GM13977 (cell line): Measurements from ENCODE around the gene LRP6.
"Not testable (repeated sequence)": the region's sequence is repeated elsewhere in the genome, so short reads cannot be mapped to it uniquely, and the experiment has no call there.

Experiments used
- DNase-seq: peaks from one replicate; pipeline ENCODE4 v3.0.0; 2012; ENCODE audit warnings: low spot score
- in situ Hi-C: fragments of 300-500 bp; cut with MboI; formaldehyde crosslinking; loops from one replicate; pipeline ENCODE4 v1.12.0; 2022; ENCODE audit warnings: low sequenced_read_pairs, low pct_unique_long_range_greater_than_20kb, mixed read lengths, inconsistent platforms; ENCODE audit not compliant: unreplicated experiment
- TF ChIP-seq, protein P1 (sequence below): IDR thresholded peaks from 2 replicates; pipeline ENCODE4 v1.5.1; 2012; ENCODE audit warnings: mild to moderate bottlenecking, control low read depth; ENCODE audit not compliant: insufficient read depth; ENCODE audit errors: extremely low read depth, missing control alignments

The LRP6 gene

DNA sequence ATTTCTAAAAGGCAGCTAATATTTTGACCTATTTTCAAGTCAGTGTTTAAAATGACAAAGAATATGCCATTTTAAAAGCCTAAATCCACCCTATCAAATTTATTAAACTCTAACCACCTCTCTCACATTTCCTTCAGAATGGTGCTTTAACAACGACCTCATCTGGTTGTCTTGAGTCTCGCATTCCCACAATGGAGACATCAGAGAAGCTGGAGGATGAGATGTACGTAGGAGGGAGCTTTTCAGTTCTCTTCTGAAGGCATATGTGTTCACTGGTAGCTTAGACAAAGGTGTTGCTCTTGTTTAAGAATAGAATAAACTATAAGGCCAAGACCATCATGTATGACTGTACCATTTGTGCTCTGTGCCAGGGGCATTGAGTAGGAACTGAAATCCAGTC is 113.2 kb downstream of the LRP6 start:
- in situ Hi-C loops = no loop called here
- no peak for DNase-seq
- TF ChIP-seq, protein P1, sequence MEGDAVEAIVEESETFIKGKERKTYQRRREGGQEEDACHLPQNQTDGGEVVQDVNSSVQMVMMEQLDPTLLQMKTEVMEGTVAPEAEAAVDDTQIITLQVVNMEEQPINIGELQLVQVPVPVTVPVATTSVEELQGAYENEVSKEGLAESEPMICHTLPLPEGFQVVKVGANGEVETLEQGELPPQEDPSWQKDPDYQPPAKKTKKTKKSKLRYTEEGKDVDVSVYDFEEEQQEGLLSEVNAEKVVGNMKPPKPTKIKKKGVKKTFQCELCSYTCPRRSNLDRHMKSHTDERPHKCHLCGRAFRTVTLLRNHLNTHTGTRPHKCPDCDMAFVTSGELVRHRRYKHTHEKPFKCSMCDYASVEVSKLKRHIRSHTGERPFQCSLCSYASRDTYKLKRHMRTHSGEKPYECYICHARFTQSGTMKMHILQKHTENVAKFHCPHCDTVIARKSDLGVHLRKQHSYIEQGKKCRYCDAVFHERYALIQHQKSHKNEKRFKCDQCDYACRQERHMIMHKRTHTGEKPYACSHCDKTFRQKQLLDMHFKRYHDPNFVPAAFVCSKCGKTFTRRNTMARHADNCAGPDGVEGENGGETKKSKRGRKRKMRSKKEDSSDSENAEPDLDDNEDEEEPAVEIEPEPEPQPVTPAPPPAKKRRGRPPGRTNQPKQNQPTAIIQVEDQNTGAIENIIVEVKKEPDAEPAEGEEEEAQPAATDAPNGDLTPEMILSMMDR = no peak

DNA sequence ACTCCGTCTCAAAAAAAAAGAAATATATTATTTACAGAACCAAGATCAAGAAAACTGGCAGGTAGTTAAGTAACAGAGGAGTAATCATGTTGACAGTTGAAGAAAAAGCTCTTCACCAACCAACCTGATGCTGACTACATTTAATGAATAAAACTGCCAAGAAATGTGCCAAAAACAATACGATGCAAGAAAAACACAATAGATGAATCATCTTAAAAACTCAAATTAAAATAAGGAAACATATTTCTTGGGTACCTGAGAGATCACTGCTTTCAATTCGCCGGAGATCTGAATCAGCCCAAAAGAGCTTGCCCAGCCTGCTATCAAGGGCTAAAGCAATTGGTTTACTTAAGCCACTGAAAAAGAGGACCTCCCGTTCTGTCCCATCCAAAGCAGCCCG is 119.7 kb downstream of the LRP6 start:
- TF ChIP-seq, protein P1 = no peak
- in situ Hi-C loops = no loop called here
- DNase-seq = no peak

DNA sequence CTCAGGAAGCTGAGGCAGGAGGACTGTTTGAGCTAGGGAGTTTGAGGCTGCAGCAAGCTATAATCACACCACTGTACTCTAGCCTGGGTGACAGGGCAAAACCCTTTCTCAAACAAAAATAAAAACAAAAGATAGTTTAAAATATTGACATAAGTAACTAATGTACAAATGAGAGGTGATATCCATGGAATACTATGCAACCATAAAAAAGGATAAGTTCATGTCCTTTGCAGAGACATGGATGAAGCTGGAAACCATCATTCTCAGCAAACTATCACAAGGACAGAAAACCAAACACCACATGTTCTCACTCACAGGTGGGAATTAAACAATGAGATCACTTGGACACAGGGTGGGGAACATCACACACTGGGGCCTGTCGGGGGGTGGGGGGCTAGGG is 122.3 kb downstream of the LRP6 start:
- in situ Hi-C loops, DNase-seq: not testable (repeated sequence)

DNA sequence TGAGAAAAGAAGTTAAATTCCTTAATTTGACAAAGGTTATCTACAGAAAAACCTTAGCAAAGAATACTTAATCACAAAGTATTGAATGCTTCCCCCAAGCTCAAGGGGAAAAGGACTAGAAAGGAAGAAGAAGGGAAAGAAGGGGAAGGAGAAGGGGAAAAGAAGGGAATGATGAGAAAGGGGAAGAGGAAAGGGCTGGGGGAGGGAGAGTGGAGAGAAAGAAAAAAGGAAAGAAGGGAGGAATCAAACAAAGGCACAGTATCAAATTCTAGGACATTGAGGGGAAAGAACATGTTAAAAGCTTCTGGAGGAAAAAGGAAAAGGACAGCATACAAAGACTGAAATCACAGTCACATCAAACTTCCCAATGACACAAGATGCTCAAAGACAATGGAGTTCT is 125.8 kb downstream of the LRP6 start:
- no peak for DNase-seq
- in situ Hi-C loops = no loop called here
- TF ChIP-seq, protein P1 = no peak

DNA sequence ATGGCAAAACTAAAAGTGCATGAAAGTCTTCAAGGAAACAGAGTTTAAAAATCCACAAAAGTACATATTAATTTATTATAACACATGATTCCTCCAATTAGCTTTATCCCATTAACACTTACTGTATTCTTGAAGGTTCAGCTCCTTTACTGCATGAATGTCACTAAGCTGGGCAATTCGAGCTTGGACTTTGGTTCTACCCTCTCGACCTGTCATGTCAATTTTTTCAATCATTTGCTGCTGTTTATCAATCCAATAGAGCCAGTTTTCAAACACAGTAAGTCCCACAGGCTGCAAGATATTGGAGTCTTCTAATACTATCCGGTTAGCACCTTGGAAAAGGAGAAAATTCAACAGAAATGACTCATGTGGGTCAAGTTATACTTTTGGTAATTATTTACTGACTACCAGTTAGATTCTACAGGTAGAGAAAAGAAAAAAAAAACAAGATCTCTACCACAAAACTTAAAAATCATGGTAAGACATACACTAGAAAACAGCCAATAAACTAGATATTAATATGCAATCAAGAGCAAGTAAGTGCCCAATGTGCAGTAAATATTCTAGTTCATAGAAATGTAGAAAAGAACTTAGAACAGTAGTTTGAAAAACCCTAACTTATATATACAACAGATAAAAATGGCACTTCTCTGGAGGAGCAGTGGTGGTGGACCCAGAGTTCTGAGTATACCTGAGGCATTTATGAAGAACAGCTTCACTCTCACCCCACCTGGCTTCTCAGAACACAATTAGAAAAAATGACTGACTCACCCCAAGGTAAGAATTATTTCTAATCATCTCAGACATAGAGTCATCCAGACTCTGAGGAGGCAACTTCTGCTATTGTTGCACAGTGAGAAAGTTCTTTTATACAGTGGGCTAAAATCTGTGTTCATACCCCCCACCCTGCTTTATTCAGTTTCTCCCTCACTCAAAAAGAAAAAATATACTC is 128.4 kb downstream of the LRP6 start:
- TF ChIP-seq, protein P1 = no peak
- DNase-seq = no peak
- in situ Hi-C loops = no loop called here

DNA sequence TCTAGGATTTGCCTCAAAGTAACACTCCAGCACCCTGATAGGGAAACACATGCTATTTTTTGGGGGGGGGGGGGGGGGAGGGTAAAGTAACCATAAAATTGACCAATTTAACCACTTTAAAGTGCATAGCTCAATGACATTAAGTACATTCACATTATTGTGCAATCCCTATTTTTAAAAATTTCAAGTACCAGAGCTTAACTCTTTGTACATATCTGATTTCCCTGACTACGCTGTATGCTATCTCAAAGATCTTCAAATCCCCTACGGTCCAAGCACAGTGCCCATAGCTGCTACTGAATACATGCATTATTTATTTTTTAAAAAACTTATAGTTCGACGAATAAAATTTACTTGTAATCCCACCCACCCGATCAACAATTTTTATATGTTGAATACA is 133.1 kb downstream of the LRP6 start:
- DNase-seq = no peak
- TF ChIP-seq, protein P1 = no peak
- in situ Hi-C loops = no loop called here

DNA sequence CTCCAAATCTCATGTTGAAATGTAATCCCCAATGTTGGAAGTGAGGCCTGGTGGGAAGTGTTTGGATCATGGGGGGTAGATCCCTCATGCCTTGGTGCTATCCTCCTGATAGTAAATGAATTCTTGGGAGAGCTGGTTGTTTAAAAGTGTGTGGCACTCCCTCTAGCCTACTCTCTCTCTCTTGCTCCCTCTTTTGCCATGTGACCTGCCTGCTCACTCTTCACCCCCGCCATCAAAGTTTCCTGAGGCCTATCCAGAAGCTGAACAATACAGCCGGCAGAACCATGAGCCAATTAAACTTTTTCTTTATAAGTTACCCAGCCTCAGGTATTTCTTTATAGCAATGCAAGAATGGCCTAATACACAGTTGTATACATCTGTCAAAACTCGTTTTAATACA is 133.6 kb downstream of the LRP6 start:
- in situ Hi-C loops = no loop called here
- TF ChIP-seq, protein P1 = no peak
- no peak for DNase-seq
